Spleen (tissue), 7 donors: ENCODE results near the gene SLC7A10.

Source experiments
- CTCF ChIP-seq, 11 experiments: fragments of 200-600 bp in 7 of 11; fragments of 450-650 bp in 4 of 11; sonication (generic) in 4 of 11; IDR thresholded peaks in 8 of 11; conservative IDR thresholded peaks in 3 of 11; 1 replicate in 7 of 11; 2 replicates in 4 of 11; pipeline versions ENCODE4 v1.4.0 to v1.8.0; 2016 to 2021; ENCODE audit warnings: antibody characterized with exemption in 11 of 11, inconsistent platforms in 4 of 11, mild to moderate bottlenecking in 1 of 11
- POLR2AphosphoS5 ChIP-seq, 3 donors: sonication (generic); formaldehyde crosslinking; IDR thresholded peaks; one replicate each; pipeline ENCODE4 v1.5.1; 2017; ENCODE audit warnings: antibody characterized with exemption in 3 of 3
- donor health status: DM: no; HTN: no; CAD: no; lungs with moderate emphysema.
- donor health status: DM: no; HTN: no; CAD: no.
- donor health status: DM: no; HTN: no; CAD: no.

GRCh38 chr19:33189453-33189852 lies 36.2 kb downstream of the SLC7A10 start:
- no peak for TF ChIP-seq CTCF (IDR thresholded peaks at IDR 0.05 in 8 of 11, conservative IDR thresholded peaks at IDR 0.05 in 3 of 11)
- TF ChIP-seq POLR2AphosphoS5 (IDR thresholded peaks at IDR 0.05) = no peak
